ENCODE data around the gene IAPP.

The IAPP gene

GRCh38 chr12:21372602-21373001 is at the start of gene IAPP:
TSS of gene IAPP (plus strand) at chr12:21372902. CDS start at chr12:21373352, 450 bp downstream.
- H3K4me3 ChIP-seq (ENCODE audit: low read length) = no peak within 1 kb of the TSS

DNA sequence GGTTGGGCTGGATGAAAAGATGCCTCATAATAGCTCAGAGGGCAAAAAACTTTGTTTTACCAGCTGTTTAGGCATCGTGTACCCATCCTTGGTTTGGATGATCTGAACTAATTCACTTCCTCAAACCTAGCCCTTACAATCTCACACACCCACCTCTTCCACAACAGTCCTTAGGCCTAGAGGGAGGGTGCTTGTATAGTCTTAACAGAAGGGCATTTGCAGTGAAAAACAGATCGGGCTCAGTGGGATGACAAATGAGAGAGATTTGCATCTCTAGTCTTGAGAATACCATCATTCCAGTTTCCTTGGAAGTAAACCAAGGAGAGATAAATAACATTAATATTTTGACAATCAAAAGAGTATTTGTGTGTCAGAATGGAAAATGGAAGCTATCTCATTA is 49.0 kb upstream of the IAPP start:
- no peak overlapping the region for H3K9ac ChIP-seq (ENCODE audit: low read length)
- no peaks in the 10 kb centered on the region for H3K9me3 ChIP-seq (ENCODE audit: control insufficient read depth, low read length)
- H3K4me3 ChIP-seq (ENCODE audit: low read length) = no peak overlapping the region
- H3K4me1 ChIP-seq (ENCODE audit: control insufficient read depth, insufficient read depth, low read length) = no peaks in the 10 kb centered on the region
- H3K36me3 ChIP-seq (ENCODE audit: control insufficient read depth, insufficient read depth, low read length) = no peaks in the 10 kb centered on the region
- H3K27me3 ChIP-seq (ENCODE audit: control insufficient read depth, insufficient read depth, low read length) = no peaks in the 10 kb centered on the region

More at GRCh38 chr12:21372602-21373001, at the start of gene IAPP:
- Histone ChIP-seq H3K9me3 (ENCODE audit: control insufficient read depth, low read length) (no peaks in the 10 kb centered on the region), H3K27me3 (ENCODE audit: control insufficient read depth, insufficient read depth, low read length) (peaks cover 3% of the 10 kb centered on the region), H3K4me1 (ENCODE audit: control insufficient read depth, insufficient read depth, low read length) (no peaks in the 10 kb centered on the region), H3K36me3 (ENCODE audit: control insufficient read depth, insufficient read depth, low read length) (no peaks in the 10 kb centered on the region), H3K9ac (ENCODE audit: low read length) (no peak within 1 kb of the TSS)

- H3K9ac ChIP-seq (ENCODE audit: low read length) = no peak overlapping the region
Measured at GRCh38 chr12:21324551-21324950, 48.2 kb upstream of the IAPP start.

GRCh38 chr12:21328578-21328977 is 44.1 kb upstream of the IAPP start:
- H3K9ac ChIP-seq (ENCODE audit: low read length) = no peak overlapping the region
- H3K9me3 ChIP-seq (ENCODE audit: control insufficient read depth, low read length) = no peaks in the 10 kb centered on the region
- no peak overlapping the region for H3K4me3 ChIP-seq (ENCODE audit: low read length)
- H3K36me3 ChIP-seq (ENCODE audit: control insufficient read depth, insufficient read depth, low read length) = no peaks in the 10 kb centered on the region
- no peaks in the 10 kb centered on the region for H3K4me1 ChIP-seq (ENCODE audit: control insufficient read depth, insufficient read depth, low read length)
- H3K27me3 ChIP-seq (ENCODE audit: control insufficient read depth, insufficient read depth, low read length) = no peaks in the 10 kb centered on the region

More at GRCh38 chr12:21324551-21324950, 48.2 kb upstream of the IAPP start:
- H3K27me3 ChIP-seq (ENCODE audit: control insufficient read depth, insufficient read depth, low read length) = no peaks in the 10 kb centered on the region
- no peaks in the 10 kb centered on the region for H3K36me3 ChIP-seq (ENCODE audit: control insufficient read depth, insufficient read depth, low read length)
- H3K4me1 ChIP-seq (ENCODE audit: control insufficient read depth, insufficient read depth, low read length) = no peaks in the 10 kb centered on the region
- no peaks in the 10 kb centered on the region for H3K9me3 ChIP-seq (ENCODE audit: control insufficient read depth, low read length)
- H3K4me3 ChIP-seq (ENCODE audit: low read length) = no peak overlapping the region

DNA sequence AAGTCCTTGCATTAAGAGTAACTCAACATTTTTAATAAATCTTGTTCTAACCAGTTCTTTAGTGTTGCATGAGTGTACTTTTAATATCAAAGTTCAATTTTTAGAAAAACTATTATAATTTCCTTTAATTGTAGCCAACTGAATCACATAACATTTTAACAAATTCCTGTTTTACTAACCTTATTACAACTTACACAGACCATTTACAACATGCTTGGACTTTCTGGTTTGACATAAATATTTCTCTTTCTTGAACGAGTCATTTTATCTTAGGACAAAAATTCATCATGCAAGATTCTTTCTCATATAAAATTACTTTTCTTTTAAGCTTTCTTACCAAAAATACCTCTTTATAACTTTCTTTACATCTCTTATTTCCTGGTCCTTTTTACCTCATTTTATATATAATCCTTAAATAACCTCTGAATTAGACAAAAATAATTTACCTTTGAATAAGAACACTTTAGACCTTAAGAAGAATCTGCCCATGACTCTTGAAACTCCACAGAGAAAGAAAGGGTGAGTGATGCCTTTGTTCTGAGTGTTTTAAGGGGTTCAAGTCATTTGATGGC is 41.9 kb upstream of the IAPP start:
- H3K9me3 ChIP-seq (ENCODE audit: control insufficient read depth, low read length) = no peaks in the 10 kb centered on the region
- no peaks in the 10 kb centered on the region for H3K4me1 ChIP-seq (ENCODE audit: control insufficient read depth, insufficient read depth, low read length)
- no peak overlapping the region for H3K9ac ChIP-seq (ENCODE audit: low read length)
- H3K27me3 ChIP-seq (ENCODE audit: control insufficient read depth, insufficient read depth, low read length) = no peaks in the 10 kb centered on the region
- H3K4me3 ChIP-seq (ENCODE audit: low read length) = no peak overlapping the region
- no peaks in the 10 kb centered on the region for H3K36me3 ChIP-seq (ENCODE audit: control insufficient read depth, insufficient read depth, low read length)

- Histone ChIP-seq H3K9ac (ENCODE audit: low read length) (no peak within 1 kb of the TSS), H3K4me3 (ENCODE audit: low read length) (no peak within 1 kb of the TSS)
Measured at GRCh38 chr12:21334771-21335325, 37.9 kb upstream of the IAPP start, which contains the start of gene SLCO1A2. TSS of gene SLCO1A2 (minus strand) at chr12:21334917. CDS start at chr12:21334647, 270 bp downstream.

DNA sequence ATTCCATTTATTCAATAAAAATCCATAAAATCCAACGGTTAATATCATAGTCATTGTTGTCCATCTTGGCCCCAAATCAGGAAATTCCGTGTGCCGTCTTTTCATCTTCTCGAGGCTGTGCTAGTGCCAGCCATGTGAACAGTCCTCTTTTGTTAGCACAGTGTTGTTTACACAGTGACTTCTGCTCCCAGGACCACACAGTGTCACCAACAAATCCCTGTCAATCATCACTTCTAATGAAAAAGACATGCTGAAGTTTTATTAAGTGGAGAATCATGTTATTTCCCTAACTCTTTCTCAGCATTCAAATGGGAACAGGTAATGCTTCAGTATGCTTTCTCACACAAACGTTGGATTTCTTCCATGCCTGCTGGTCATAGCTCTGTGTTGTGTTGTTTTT is 36.0 kb upstream of the IAPP start:
- no peaks in the 10 kb centered on the region for H3K36me3 ChIP-seq (ENCODE audit: control insufficient read depth, insufficient read depth, low read length)
- H3K4me3 ChIP-seq (ENCODE audit: low read length) = no peak overlapping the region
- H3K9me3 ChIP-seq (ENCODE audit: control insufficient read depth, low read length) = no peaks in the 10 kb centered on the region
- H3K27me3 ChIP-seq (ENCODE audit: control insufficient read depth, insufficient read depth, low read length) = no peaks in the 10 kb centered on the region
- no peaks in the 10 kb centered on the region for H3K4me1 ChIP-seq (ENCODE audit: control insufficient read depth, insufficient read depth, low read length)
- no peak overlapping the region for H3K9ac ChIP-seq (ENCODE audit: low read length)

More at GRCh38 chr12:21334771-21335325, 37.9 kb upstream of the IAPP start, which contains the start of gene SLCO1A2:
- Histone ChIP-seq H3K9me3 (ENCODE audit: control insufficient read depth, low read length) (no peaks in the 10 kb centered on the region), H3K36me3 (ENCODE audit: control insufficient read depth, insufficient read depth, low read length) (no peaks in the 10 kb centered on the region), H3K27me3 (ENCODE audit: control insufficient read depth, insufficient read depth, low read length) (no peaks in the 10 kb centered on the region), H3K4me1 (ENCODE audit: control insufficient read depth, insufficient read depth, low read length) (no peaks in the 10 kb centered on the region)

- H3K27me3 ChIP-seq (ENCODE audit: control insufficient read depth, insufficient read depth, low read length) = no peaks in the 10 kb centered on the region
Measured at GRCh38 chr12:21337453-21337852, 35.2 kb upstream of the IAPP start.

GRCh38 chr12:21337959-21338744 is 34.5 kb upstream of the IAPP start:
- no peaks in the 10 kb centered on the region for H3K36me3 ChIP-seq (ENCODE audit: control insufficient read depth, insufficient read depth, low read length)
- H3K9me3 ChIP-seq (ENCODE audit: control insufficient read depth, low read length) = no peaks in the 10 kb centered on the region
- H3K27me3 ChIP-seq (ENCODE audit: control insufficient read depth, insufficient read depth, low read length) = no peaks in the 10 kb centered on the region
- H3K9ac ChIP-seq (ENCODE audit: low read length) = no peak overlapping the region
- H3K4me3 ChIP-seq (ENCODE audit: low read length) = no peak overlapping the region
- H3K4me1 ChIP-seq (ENCODE audit: control insufficient read depth, insufficient read depth, low read length) = no peaks in the 10 kb centered on the region

More at GRCh38 chr12:21337453-21337852, 35.2 kb upstream of the IAPP start:
- H3K4me3 ChIP-seq (ENCODE audit: low read length) = no peak overlapping the region
- H3K36me3 ChIP-seq (ENCODE audit: control insufficient read depth, insufficient read depth, low read length) = no peaks in the 10 kb centered on the region
- H3K9me3 ChIP-seq (ENCODE audit: control insufficient read depth, low read length) = no peaks in the 10 kb centered on the region
- no peak overlapping the region for H3K9ac ChIP-seq (ENCODE audit: low read length)
- H3K4me1 ChIP-seq (ENCODE audit: control insufficient read depth, insufficient read depth, low read length) = no peaks in the 10 kb centered on the region

GRCh38 chr12:21339921-21340320 is 32.8 kb upstream of the IAPP start:
- Histone ChIP-seq H3K36me3 (ENCODE audit: control insufficient read depth, insufficient read depth, low read length) (no peaks in the 10 kb centered on the region), H3K4me1 (ENCODE audit: control insufficient read depth, insufficient read depth, low read length) (no peaks in the 10 kb centered on the region), H3K9ac (ENCODE audit: low read length) (no peak overlapping the region)

GRCh38 chr12:21340403-21340802 is 32.3 kb upstream of the IAPP start:
- H3K9ac ChIP-seq (ENCODE audit: low read length) = no peak overlapping the region
- H3K9me3 ChIP-seq (ENCODE audit: control insufficient read depth, low read length) = no peaks in the 10 kb centered on the region
- H3K4me1 ChIP-seq (ENCODE audit: control insufficient read depth, insufficient read depth, low read length) = no peaks in the 10 kb centered on the region
- no peaks in the 10 kb centered on the region for H3K27me3 ChIP-seq (ENCODE audit: control insufficient read depth, insufficient read depth, low read length)
- H3K4me3 ChIP-seq (ENCODE audit: low read length) = no peak overlapping the region
- H3K36me3 ChIP-seq (ENCODE audit: control insufficient read depth, insufficient read depth, low read length) = no peaks in the 10 kb centered on the region

More at GRCh38 chr12:21339921-21340320, 32.8 kb upstream of the IAPP start:
- Histone ChIP-seq H3K9me3 (ENCODE audit: control insufficient read depth, low read length) (no peaks in the 10 kb centered on the region), H3K4me3 (ENCODE audit: low read length) (no peak overlapping the region), H3K27me3 (ENCODE audit: control insufficient read depth, insufficient read depth, low read length) (no peaks in the 10 kb centered on the region)

- no peaks in the 10 kb centered on the region for H3K27me3 ChIP-seq (ENCODE audit: control insufficient read depth, insufficient read depth, low read length)
- no peaks in the 10 kb centered on the region for H3K9me3 ChIP-seq (ENCODE audit: control insufficient read depth, low read length)
- no peak overlapping the region for H3K9ac ChIP-seq (ENCODE audit: low read length)
- H3K4me1 ChIP-seq (ENCODE audit: control insufficient read depth, insufficient read depth, low read length) = no peaks in the 10 kb centered on the region
- H3K36me3 ChIP-seq (ENCODE audit: control insufficient read depth, insufficient read depth, low read length) = no peaks in the 10 kb centered on the region
- H3K4me3 ChIP-seq (ENCODE audit: low read length) = no peak overlapping the region
Measured at GRCh38 chr12:21341769-21342168, 30.9 kb upstream of the IAPP start.

All from mucosa of stomach (tissue), 1 donor.